Measurements from ENCODE around the gene SHISA7. TPM values are rescaled to one million over a fixed set of nuclear protein-coding genes. Genes with fewer than 3 reads are reported as not detected.

The SHISA7 gene
- total RNA-seq, 3 donors from 2014 or later (not counting 1 experiment from before 2014, with no cell fraction given), result not detected

DNA sequence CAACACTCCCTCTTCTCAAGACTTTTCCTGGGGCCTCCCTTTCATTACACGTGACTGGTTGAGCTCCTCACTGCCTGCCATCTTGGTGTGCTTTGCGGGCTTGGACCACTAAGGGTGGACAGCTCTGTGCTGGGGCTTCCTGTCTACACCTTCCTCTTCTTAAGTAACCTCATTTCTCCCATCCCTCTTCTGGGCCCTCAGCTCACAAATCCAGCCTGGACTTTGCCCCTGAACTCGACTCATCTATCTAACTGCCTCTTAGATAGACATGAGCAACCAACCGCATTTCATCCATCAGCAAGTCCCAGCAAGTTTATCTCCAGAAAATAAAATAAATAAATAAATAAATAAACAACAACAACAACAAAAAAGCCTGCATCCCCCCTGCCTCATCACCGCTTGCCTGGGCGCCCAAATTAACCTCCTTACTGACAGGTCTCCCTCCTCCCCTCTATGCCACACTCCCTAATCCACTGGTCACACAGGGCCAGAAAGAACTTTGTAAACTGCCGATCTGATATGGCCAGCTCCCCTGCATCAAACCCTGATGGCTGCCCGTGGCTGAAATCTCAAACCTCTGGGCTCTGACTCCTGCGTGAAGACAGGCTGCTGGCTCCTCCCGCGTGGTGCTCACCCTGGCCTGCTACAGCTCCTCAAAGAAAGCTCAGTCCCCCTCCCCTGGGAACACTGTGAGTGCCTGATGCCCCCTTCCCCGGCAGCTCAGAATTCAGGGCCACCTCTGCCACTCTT lies 10.6 kb upstream of the SHISA7 start:
- Histone ChIP-seq H3K9me3 (ENCODE audit: control insufficient read depth, insufficient read depth, low read length) (no peaks in the 10 kb centered on the region), H3K4me1 (ENCODE audit: control insufficient read depth, insufficient read depth, low read length) (peaks cover 12% of the 10 kb centered on the region), H3K4me3 (ENCODE audit: low read length) (no peak overlapping the region), H3K27ac (ENCODE audit: low read length) (no peak overlapping the region), H3K27me3 (ENCODE audit: control insufficient read depth, insufficient read depth, low read length) (peaks cover 23% of the 10 kb centered on the region), H3K36me3 (ENCODE audit: control insufficient read depth, insufficient read depth, low read length) (no peaks in the 10 kb centered on the region)
- peak overlapping the region; percentile 5 for H3K4me3 Mint-ChIP-seq
- no peaks in the 10 kb centered on the region for H3K9me3 Mint-ChIP-seq
- ATAC-seq (no peak), DNase-seq (no peak)
- TF ChIP-seq CTCF (IDR thresholded peaks at IDR 0.05), result no peak
- peaks cover 8 to 26% of the 10 kb centered on the region in 2 donors for H3K27me3 Mint-ChIP-seq (ENCODE audit: low read depth in 2 of 2)
- WGBS (ENCODE audit: insufficient coverage), result 94% methylated on average over 12 of the region's 12 CpGs
- H3K27ac Mint-ChIP-seq, result no peak overlapping the region
- intact Hi-C loops (cut with micrococcal nuclease), result loop anchor here (2.0 kb wide), 1 partner anchor 161 kb away; no protein-coding TSS in a partner anchor
- peaks cover 0 to 17% of the 10 kb centered on the region in 2 donors for H3K4me1 Mint-ChIP-seq
- no peaks in the 10 kb centered on the region for H3K36me3 Mint-ChIP-seq

GRCh38 chr19:55452749-55453346 lies 9.7 kb upstream of the SHISA7 start:
- H3K27me3 ChIP-seq (ENCODE audit: control insufficient read depth, insufficient read depth, low read length), result peaks cover 23% of the 10 kb centered on the region
- no peaks in the 10 kb centered on the region for H3K9me3 ChIP-seq (ENCODE audit: control insufficient read depth, insufficient read depth, low read length)
- no peak for TF ChIP-seq CTCF (IDR thresholded peaks at IDR 0.05)
- Mint-ChIP-seq H3K27me3 (ENCODE audit: low read depth in 2 of 2) (peaks cover 8 to 26% of the 10 kb centered on the region in 2 donors), H3K4me1 (peaks cover 0 to 17% of the 10 kb centered on the region in 2 donors), H3K27ac (no peak overlapping the region), H3K9me3 (no peaks in the 10 kb centered on the region), H3K36me3 (no peaks in the 10 kb centered on the region), H3K4me3 (peak overlapping the region; percentile 9)
- H3K4me1 ChIP-seq (ENCODE audit: control insufficient read depth, insufficient read depth, low read length), result peaks cover 12% of the 10 kb centered on the region
- 29% methylated on average over 32 of the region's 34 CpGs for WGBS (ENCODE audit: insufficient coverage)
- H3K4me3 ChIP-seq (ENCODE audit: low read length), result no peak overlapping the region
- DNase-seq (peak in 1 of 2 donors; percentile 66), ATAC-seq (peak; percentile 52 to 71 (median 53))
- intact Hi-C loops (cut with micrococcal nuclease), result no loop called here
- H3K27ac ChIP-seq (ENCODE audit: low read length), result no peak overlapping the region
- H3K36me3 ChIP-seq (ENCODE audit: control insufficient read depth, insufficient read depth, low read length), result no peaks in the 10 kb centered on the region

DNA sequence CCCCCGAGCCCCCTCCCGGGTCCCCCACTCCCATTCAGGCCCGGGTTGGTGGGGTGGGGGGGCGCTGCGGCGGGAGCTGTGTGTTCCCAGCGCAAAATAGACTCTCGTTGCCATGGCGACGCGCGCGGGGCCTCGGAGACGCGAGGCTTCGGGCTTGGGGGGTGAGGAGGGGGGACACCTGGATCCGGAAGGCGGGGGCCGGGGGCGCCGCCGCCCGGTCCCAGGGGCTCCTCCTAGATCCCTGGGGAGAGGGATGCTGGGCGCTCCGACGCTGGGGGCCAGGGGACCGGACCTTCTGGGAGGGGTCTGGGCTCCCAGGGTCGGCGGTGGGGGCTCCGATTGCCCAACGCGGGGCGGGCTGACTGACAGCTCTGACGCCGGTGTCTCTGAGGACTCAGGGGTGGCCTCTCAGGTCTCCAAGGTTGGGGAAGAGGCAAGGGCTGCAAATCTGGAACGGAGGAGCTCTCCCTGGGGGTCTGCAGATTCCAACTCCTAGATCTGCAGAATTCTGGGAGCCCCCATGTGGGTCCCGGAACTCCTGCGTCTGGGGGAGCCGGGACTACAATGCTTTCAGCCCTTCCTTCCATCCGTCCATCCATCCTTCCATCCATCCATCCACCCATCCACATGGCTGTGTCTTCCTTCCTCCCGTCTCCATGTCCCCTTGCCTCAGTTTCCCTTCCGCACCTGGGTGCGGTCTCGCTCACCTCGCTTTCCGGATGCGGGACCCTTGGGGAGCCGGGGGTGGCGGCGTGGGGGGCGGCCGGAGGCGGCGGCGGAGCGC lies 9.1 kb upstream of the SHISA7 start:
- H3K27me3 ChIP-seq (ENCODE audit: control insufficient read depth, insufficient read depth, low read length), result peaks cover 23% of the 10 kb centered on the region
- peak overlapping the region in 1 of 2 donors; percentile 70 for H3K27ac Mint-ChIP-seq
- no peak overlapping the region for H3K4me3 Mint-ChIP-seq

More for the DNA sequence above, 9.1 kb upstream of the SHISA7 start:
- H3K36me3 Mint-ChIP-seq, result no peaks in the 10 kb centered on the region
- Histone ChIP-seq H3K36me3 (ENCODE audit: control insufficient read depth, insufficient read depth, low read length) (no peaks in the 10 kb centered on the region), H3K4me3 (ENCODE audit: low read length) (no peak overlapping the region), H3K27ac (ENCODE audit: low read length) (no peak overlapping the region), H3K9me3 (ENCODE audit: control insufficient read depth, insufficient read depth, low read length) (no peaks in the 10 kb centered on the region), H3K4me1 (ENCODE audit: control insufficient read depth, insufficient read depth, low read length) (peaks cover 12% of the 10 kb centered on the region)
- ATAC-seq (peak in 1 of 3 donors; percentile 28), DNase-seq (peak in 1 of 2 donors; percentile 65)
- 3% methylated on average over 54 of the region's 57 CpGs for WGBS (ENCODE audit: insufficient coverage)
- TF ChIP-seq CTCF (IDR thresholded peaks at IDR 0.05), result no peak
- H3K4me1 Mint-ChIP-seq, result peaks cover 0 to 17% of the 10 kb centered on the region in 2 donors
- H3K27me3 Mint-ChIP-seq (ENCODE audit: low read depth in 2 of 2), result peaks cover 8 to 26% of the 10 kb centered on the region in 2 donors
- H3K9me3 Mint-ChIP-seq, result no peaks in the 10 kb centered on the region
- intact Hi-C loops (cut with micrococcal nuclease), result no loop called here

Data from natural killer cell (primary cell).